ENCODE data around the gene PLA2G12B.

- TF ChIP-seq CTCF (IDR thresholded peaks at IDR 0.05) (no peak), POLR2A (IDR thresholded peaks at IDR 0.05) (no peak)
These were observed 61.3 kb downstream of the PLA2G12B start, which contains the start of gene OIT3 for GRCh38 chr10:72893136-72893798.
